ENCODE measurements around the gene NOS1.

DNA sequence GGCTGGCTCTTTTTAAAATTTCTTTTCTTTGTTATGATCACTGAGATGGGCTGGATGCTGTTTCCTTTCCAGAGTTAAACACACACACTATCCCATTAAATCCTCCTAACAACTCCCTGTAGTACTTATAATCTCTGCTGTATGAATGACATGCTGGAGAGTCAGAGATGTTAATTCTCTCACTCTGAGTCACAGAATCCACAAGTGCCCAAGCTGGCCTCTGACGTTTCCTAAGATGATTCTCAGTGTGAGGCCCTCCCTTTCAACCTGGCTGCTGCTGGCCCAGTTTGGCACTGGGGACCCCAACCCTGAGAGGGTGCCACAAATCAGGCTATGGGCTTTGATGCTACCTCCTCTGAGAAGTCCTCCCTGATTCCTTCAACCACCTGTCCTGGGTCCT is 5.4 kb downstream of the NOS1 start:
- no peak for TF ChIP-seq EZH2phosphoT487 (IDR thresholded peaks at IDR 0.05)
- TF ChIP-seq CTCF (IDR thresholded peaks at IDR 0.05): no peak
